ENCODE results near the gene FZR1.

- TF ChIP-seq, protein P1, sequence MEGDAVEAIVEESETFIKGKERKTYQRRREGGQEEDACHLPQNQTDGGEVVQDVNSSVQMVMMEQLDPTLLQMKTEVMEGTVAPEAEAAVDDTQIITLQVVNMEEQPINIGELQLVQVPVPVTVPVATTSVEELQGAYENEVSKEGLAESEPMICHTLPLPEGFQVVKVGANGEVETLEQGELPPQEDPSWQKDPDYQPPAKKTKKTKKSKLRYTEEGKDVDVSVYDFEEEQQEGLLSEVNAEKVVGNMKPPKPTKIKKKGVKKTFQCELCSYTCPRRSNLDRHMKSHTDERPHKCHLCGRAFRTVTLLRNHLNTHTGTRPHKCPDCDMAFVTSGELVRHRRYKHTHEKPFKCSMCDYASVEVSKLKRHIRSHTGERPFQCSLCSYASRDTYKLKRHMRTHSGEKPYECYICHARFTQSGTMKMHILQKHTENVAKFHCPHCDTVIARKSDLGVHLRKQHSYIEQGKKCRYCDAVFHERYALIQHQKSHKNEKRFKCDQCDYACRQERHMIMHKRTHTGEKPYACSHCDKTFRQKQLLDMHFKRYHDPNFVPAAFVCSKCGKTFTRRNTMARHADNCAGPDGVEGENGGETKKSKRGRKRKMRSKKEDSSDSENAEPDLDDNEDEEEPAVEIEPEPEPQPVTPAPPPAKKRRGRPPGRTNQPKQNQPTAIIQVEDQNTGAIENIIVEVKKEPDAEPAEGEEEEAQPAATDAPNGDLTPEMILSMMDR (IDR thresholded peaks at IDR 0.05), result no peak
- TF ChIP-seq POLR2A (IDR thresholded peaks at IDR 0.05) (no peak), POLR2AphosphoS5 (IDR thresholded peaks at IDR 0.05) (no peak), EP300 (IDR thresholded peaks at IDR 0.05) (no peak)
Measured at GRCh38 chr19:3501780-3502179, 4.3 kb upstream of the FZR1 start.

Data from suprapubic skin (tissue), 4 donors.